HG03039 (cell line): ENCODE results near the gene SAG.

Experiments used
- ATAC-seq: cut with Tn5 transposase; IDR thresholded peaks from one replicate; pipeline ENCODE4 v1.9.1; 2021; ENCODE audit warnings: mild to moderate bottlenecking, moderate library complexity; ENCODE audit not compliant: unreplicated experiment

The SAG gene

GRCh38 chr2:233287871-233288270 is 19.7 kb upstream of the SAG start:
- no peak for ATAC-seq

- no peak for ATAC-seq
These were observed 19.0 kb upstream of the SAG start for GRCh38 chr2:233288663-233289062.

- ATAC-seq = no peak
These were observed 18.0 kb upstream of the SAG start for GRCh38 chr2:233289648-233290047.

DNA sequence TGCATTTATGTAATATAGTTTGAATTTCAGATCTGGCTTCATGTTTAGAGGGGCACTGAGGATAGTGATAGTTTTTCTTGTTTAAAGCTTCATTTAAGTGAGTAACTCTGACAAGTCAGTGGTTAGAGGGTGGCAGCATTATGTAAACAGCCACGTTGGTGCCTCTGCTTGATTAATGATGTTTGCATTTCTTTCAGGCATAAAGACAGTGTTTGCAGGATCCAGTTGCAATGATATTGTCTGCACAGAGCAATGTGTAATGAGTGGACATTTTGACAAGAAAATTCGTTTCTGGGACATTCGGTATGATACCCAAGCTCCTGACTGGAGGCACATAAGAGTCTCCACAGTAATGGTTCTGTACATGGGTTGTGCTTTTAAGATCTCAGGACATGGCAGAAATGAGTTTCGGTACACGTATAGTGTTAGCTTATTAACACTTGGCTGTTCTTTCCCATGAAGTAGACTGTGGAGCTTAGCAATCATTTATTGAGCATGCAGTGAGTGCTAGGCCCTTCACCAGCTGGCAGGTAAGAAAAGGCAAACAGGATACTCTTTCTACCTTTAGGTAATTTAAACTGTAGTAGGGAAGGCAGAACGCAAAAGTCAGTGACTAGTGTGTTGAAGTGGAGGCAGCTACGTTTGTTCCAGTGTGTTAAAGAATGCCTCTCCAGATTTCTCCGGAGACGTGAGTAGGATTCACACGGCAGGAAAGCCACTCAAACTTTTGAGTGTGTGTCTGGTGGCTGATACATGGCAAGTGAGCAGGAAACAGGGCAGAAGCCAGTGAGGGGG is 17.4 kb upstream of the SAG start:
- no peak for ATAC-seq

GRCh38 chr2:233295891-233296290 is 11.7 kb upstream of the SAG start:
- no peak for ATAC-seq

- ATAC-seq = no peak
These were observed 10.5 kb upstream of the SAG start for GRCh38 chr2:233297076-233297475.

GRCh38 chr2:233300401-233300800 is 7.2 kb upstream of the SAG start:
- ATAC-seq = no peak

DNA sequence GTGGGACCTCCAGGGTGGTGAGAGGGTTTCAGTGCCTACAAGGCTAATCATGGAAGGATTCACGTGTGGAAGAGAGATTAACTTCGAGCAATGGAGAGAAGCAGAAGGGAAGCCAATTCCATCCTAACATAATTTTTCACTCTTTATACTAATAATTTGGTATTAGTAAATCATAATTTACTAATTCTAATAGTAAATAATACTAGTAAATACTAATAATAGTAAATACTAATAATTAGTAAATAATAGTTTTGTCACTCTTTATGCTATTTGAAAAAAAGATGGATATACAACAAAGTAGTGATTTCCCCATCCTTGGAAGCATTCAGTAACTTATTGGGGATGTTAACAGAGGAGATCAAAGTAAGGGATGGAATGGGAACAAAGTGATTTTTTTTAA is 6.4 kb upstream of the SAG start:
- no peak for ATAC-seq

- ATAC-seq = no peak
These were observed 5.8 kb upstream of the SAG start for GRCh38 chr2:233301811-233302210.

- ATAC-seq = no peak
These were observed 4.4 kb upstream of the SAG start for GRCh38 chr2:233303252-233303651.

- ATAC-seq = no peak
These were observed 3.8 kb downstream of the SAG start for GRCh38 chr2:233311241-233311926.

- ATAC-seq = no peak
These were observed 5.3 kb downstream of the SAG start for GRCh38 chr2:233312874-233313273.

DNA sequence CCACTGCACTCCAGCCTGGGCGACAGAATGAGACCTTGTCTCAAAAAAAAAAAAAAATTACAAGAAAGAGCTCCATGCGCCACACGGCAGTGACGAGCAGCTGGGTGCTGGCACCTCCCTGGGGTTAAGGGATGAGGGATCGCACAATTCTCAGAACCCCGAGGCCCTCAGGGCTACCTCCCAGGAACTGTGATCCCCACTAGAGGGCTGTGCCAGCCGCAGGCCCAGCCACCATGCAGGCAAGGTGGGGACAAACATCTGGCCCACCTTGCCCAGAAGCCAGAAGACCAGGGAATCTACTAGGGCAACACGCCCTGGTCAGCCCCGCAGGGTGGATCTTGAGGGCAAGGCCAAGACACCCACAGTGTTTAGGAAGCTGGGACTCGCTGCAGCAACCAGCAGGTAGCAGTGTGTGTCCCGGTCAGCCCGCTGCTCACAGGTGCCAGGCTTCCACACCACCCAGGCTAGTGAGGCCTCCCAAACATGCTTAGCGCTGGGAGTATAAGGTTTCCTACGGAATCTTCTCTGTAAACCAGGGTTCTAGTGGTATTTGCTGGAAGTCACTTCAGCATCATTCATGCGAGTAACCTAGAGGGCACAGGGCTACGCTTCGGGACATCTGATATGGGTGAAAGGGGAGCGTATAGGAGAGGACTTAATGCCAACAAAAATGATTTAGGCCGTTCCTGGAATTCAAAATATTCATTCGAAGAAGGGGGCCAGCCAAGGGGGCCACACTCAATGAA is 6.7 kb downstream of the SAG start:
- ATAC-seq = no peak

GRCh38 chr2:233317196-233317943 is 9.8 kb downstream of the SAG start:
- ATAC-seq = no peak

DNA sequence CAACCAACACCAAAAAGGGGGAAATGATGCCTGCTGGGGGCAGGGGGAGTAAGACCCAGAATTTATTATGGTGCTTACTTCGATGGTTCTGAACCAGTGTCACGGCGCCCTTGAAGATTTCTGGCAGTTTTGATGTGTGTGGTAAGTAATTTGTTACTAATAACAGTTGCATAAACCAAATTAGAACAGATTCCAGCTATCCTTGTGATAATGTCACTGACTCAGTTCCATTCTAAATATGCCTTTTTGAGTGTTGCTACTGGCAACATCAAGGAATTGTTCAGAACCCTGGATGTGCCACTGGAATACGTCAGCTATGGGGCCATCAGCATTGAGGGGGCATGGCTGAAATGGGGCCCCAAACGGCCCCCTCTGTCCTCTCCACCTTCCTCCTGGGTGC is 11.6 kb downstream of the SAG start:
- ATAC-seq = no peak

GRCh38 chr2:233320470-233320869 is 12.9 kb downstream of the SAG start:
- ATAC-seq = no peak

GRCh38 chr2:233321166-233321565 is 13.6 kb downstream of the SAG start:
- ATAC-seq = no peak

DNA sequence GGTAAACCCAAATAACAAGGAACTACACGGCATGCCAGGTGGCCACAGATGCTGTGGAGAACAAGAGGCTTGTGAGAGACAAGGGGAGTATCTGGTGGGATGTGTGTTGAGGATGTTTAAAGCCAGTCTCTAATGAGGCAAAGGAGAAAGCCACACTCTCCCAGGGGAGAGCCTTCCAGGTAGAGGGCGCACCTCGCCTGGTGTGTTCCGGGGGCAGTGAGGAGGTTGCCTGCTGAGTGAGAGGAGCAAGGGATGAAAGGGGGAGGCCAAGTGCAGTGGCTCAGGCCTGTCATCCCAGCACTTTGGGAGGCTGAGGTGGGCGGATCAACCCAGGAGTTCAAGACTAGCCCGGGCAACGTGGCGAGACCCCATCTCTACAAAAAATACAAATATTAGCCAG is 16.2 kb downstream of the SAG start:
- ATAC-seq = no peak

DNA sequence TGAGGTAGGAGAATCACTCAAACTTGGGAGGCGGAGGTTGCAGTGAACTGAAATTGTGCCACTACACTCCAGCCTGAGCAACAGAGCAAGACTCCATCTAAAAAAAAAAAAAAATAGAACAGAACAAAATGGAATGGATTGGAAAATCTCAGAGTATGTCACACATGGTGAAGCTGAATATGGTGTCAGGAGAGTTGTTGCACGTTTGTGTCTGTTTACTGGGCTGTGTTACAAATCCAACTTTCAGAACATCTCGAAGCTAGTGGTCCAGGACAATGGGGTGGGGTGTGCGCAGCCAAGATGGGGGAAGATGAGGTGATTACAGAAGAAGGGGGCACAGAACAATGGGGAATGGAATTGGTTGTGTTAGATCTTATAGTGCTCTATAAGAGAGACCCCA is 17.6 kb downstream of the SAG start:
- no peak for ATAC-seq

GRCh38 chr2:233325814-233326213 is 18.2 kb downstream of the SAG start:
- ATAC-seq = no peak

DNA sequence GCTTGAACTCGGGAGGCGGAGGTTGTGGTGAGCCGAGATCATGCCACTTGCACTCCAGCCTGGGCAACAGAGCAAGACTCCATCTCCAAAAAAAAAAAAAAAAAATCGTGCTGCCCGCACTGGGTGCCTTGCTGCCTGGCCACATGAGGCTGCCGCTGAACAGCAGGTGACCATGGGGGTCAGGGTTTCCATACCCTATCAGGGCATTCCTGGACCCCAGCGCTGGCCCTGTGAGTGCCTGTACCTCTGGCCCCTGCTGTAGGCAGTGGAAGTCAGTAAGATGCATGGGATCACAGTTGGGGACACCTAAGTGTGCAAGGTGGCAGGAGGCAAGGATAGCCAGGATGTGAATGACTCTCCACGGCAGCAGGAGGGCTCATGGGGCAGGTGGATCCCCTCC is 18.9 kb downstream of the SAG start:
- ATAC-seq = no peak
